WTC11 (cell line): ENCODE measurements around the gene C17orf50. TPM values are rescaled to one million over a fixed set of nuclear protein-coding genes. Genes with fewer than 3 reads are reported as not detected.

ENCODE experiments used
- ATAC-seq: fragments of 200-7000 bp; cut with Tn5 transposase; 2 replicates; pipeline ENCODE4 v1.10.0; 2021; ENCODE audit warnings: mild to moderate bottlenecking, moderate library complexity
- CTCF ChIA-PET: fragments of 300-600 bp; sonication (Branson Sonifier 250); formaldehyde crosslinking; loops from one replicate; lab custom pipeline; 2021; ENCODE audit warnings: antibody characterized with exemption; lab: Charles Lee
- POLR2A ChIA-PET: fragments of 350-600 bp; sonication (Branson Sonifier 250); formaldehyde crosslinking; loops from one replicate; lab custom pipeline; 2021; ENCODE audit warnings: antibody characterized with exemption; lab: Charles Lee
- DNase-seq: peaks from one replicate; pipeline ENCODE4 v3.0.0; 2021; ENCODE audit warnings: low spot score
- H3K27ac Mint-ChIP-seq: 2 replicates; pipeline ENCODE4 v1.8.0; 2021; ENCODE audit warnings: mixed read lengths
- H3K27me3 Mint-ChIP-seq: 2 replicates; pipeline ENCODE4 v1.8.0; 2021; ENCODE audit warnings: low read depth, mild to moderate bottlenecking, moderate library complexity, mixed read lengths
- H3K36me3 Mint-ChIP-seq: 2 replicates; pipeline ENCODE4 v1.8.0; 2021; ENCODE audit warnings: mixed read lengths
- H3K4me1 Mint-ChIP-seq: 2 replicates; pipeline ENCODE4 v1.8.0; 2022; ENCODE audit warnings: mixed read lengths
- H3K4me3 Mint-ChIP-seq: 2 replicates; pipeline ENCODE4 v1.8.0; 2021; ENCODE audit warnings: mild to moderate bottlenecking, moderate library complexity, mixed read lengths
- H3K9me3 Mint-ChIP-seq: 2 replicates; pipeline ENCODE4 v1.8.0; 2021; ENCODE audit warnings: mixed read lengths
- ATF1 ChIP-seq: sonication (generic); formaldehyde crosslinking; IDR thresholded peaks from 2 replicates; pipeline ENCODE4 v1.8.1; 2023; ENCODE audit warnings: mild to moderate bottlenecking, moderate library complexity, missing genetic modification reagents
- CBFB ChIP-seq: sonication (generic); formaldehyde crosslinking; IDR thresholded peaks from 2 replicates; pipeline ENCODE4 v1.8.1; 2022; ENCODE audit warnings: mild to moderate bottlenecking, low read depth, missing genetic modification reagents
- E2F1 ChIP-seq: sonication (generic); formaldehyde crosslinking; IDR thresholded peaks from 2 replicates; pipeline ENCODE4 v1.8.0; 2022; ENCODE audit warnings: mild to moderate bottlenecking, missing genetic modification reagents
- EMX1 ChIP-seq: fragments of 250-450 bp; sonication (Bioruptor Pico); IDR thresholded peaks from 2 replicates; pipeline ENCODE4 v1.8.0; 2021; ENCODE audit warnings: mild to moderate bottlenecking
- FOXK1 ChIP-seq: sonication (generic); formaldehyde crosslinking; IDR thresholded peaks from 2 replicates; pipeline ENCODE4 v1.8.0; 2022; ENCODE audit warnings: mild to moderate bottlenecking, moderate library complexity, missing genetic modification reagents
- FOXP1 ChIP-seq: sonication (generic); formaldehyde crosslinking; IDR thresholded peaks from 2 replicates; pipeline ENCODE4 v1.8.0; 2022; ENCODE audit warnings: missing genetic modification reagents, mild to moderate bottlenecking, moderate library complexity, borderline replicate concordance
- GABPB1 ChIP-seq: sonication (generic); formaldehyde crosslinking; IDR thresholded peaks from 2 replicates; pipeline ENCODE4 v1.8.1; 2023; ENCODE audit warnings: mild to moderate bottlenecking, missing genetic modification reagents
- HMGXB4 ChIP-seq: sonication (generic); formaldehyde crosslinking; IDR thresholded peaks from 2 replicates; pipeline ENCODE4 v1.8.1; 2023; ENCODE audit warnings: mild to moderate bottlenecking, moderate library complexity, missing genetic modification reagents
- JUN ChIP-seq: sonication (generic); formaldehyde crosslinking; IDR thresholded peaks from 2 replicates; pipeline ENCODE4 v1.8.0; 2023; ENCODE audit warnings: mild to moderate bottlenecking, missing genetic modification reagents
- KAT7 ChIP-seq: sonication (generic); formaldehyde crosslinking; IDR thresholded peaks from 2 replicates; pipeline ENCODE4 v1.8.1; 2023; ENCODE audit warnings: missing genetic modification reagents, mild to moderate bottlenecking, borderline replicate concordance
- MYBL2 ChIP-seq: sonication (generic); formaldehyde crosslinking; IDR thresholded peaks from 2 replicates; pipeline ENCODE4 v1.8.1; 2023; ENCODE audit warnings: mild to moderate bottlenecking, moderate library complexity, missing genetic modification reagents
- NFATC4 ChIP-seq: fragments of 250-450 bp; sonication (Bioruptor Pico); IDR thresholded peaks from 2 replicates; pipeline ENCODE4 v1.9.0; 2021; ENCODE audit warnings: mild to moderate bottlenecking
- NFE2L1 ChIP-seq: sonication (generic); formaldehyde crosslinking; IDR thresholded peaks from 2 replicates; pipeline ENCODE4 v1.8.1; 2023; ENCODE audit warnings: missing genetic modification reagents
- NFYB ChIP-seq: sonication (generic); formaldehyde crosslinking; conservative IDR thresholded peaks from 2 replicates; pipeline ENCODE4 v1.8.0; 2022; ENCODE audit warnings: low read depth, missing genetic modification reagents
- RORB ChIP-seq: fragments of 250-450 bp; sonication (Bioruptor Pico); IDR thresholded peaks from 2 replicates; pipeline ENCODE4 v1.9.0; 2021; ENCODE audit warnings: mild to moderate bottlenecking
- SP1 ChIP-seq: sonication (generic); formaldehyde crosslinking; conservative IDR thresholded peaks from 2 replicates; pipeline ENCODE4 v1.8.1; 2022; ENCODE audit warnings: missing genetic modification reagents
- ZBTB43 ChIP-seq: sonication (generic); formaldehyde crosslinking; IDR thresholded peaks from 2 replicates; pipeline ENCODE4 v1.8.1; 2023; ENCODE audit warnings: mild to moderate bottlenecking, missing genetic modification reagents
- ZNF219 ChIP-seq: sonication (generic); formaldehyde crosslinking; IDR thresholded peaks from 2 replicates; pipeline ENCODE4 v1.8.0; 2023; ENCODE audit warnings: missing genetic modification reagents, mild to moderate bottlenecking, borderline replicate concordance
- ZNF232 ChIP-seq: sonication (generic); formaldehyde crosslinking; IDR thresholded peaks from 2 replicates; pipeline ENCODE4 v1.8.0; 2022; ENCODE audit warnings: mild to moderate bottlenecking, missing genetic modification reagents
- ZNF317 ChIP-seq: sonication (generic); formaldehyde crosslinking; IDR thresholded peaks from 2 replicates; pipeline ENCODE4 v1.8.1; 2023; ENCODE audit warnings: low read depth, mild to moderate bottlenecking, moderate library complexity, missing genetic modification reagents, borderline replicate concordance
- total RNA-seq: library from RNA; stranded (reverse); gene quantifications from 3 replicates; pipeline ENCODE4 v1.2.3, GENCODE V29; 2021
- TF ChIP-seq, protein P1 (sequence below): sonication (generic); formaldehyde crosslinking; IDR thresholded peaks from 2 replicates; pipeline ENCODE4 v1.8.0; 2022; ENCODE audit warnings: mild to moderate bottlenecking, missing genetic modification reagents
- TF ChIP-seq, protein P2 (sequence below): sonication (generic); formaldehyde crosslinking; IDR thresholded peaks from 2 replicates; pipeline ENCODE4 v1.8.1; 2022; ENCODE audit warnings: low read depth, mild to moderate bottlenecking, moderate library complexity, missing genetic modification reagents, borderline replicate concordance
- TF ChIP-seq, protein P3 (sequence below): sonication (generic); formaldehyde crosslinking; IDR thresholded peaks from 2 replicates; pipeline ENCODE4 v1.8.0; 2023; ENCODE audit warnings: missing genetic modification reagents

C17orf50 gene
- total RNA-seq, 1 experiment from 2014 or later = 0.35 TPM

- Mint-ChIP-seq H3K4me1 (peaks cover 36% of the 10 kb centered on the region), H3K4me3 (peak overlapping the region; percentile 99), H3K27ac (peak overlapping the region; percentile 99), H3K9me3 (no peaks in the 10 kb centered on the region), H3K27me3 (no peaks in the 10 kb centered on the region), H3K36me3 (peaks cover 17% of the 10 kb centered on the region)
- POLR2A ChIA-PET = interaction anchor here (0.6 to 3.2 kb wide), 12 partner anchors 11 to 230 kb away, joined by 3 to 37 read pairs (median 4); partner anchors contain the start of genes C17orf50, MMP28 and PEX12
- CTCF ChIA-PET = interaction anchor here (0.6 to 3.4 kb wide), 24 partner anchors 9 to 726 kb away, joined by 3 to 161 read pairs (median 5); partner anchors contain the start of genes HEATR9, MMP28, MYO19 and PIGW
- ATAC-seq (no peak), DNase-seq (no peak)
- TF ChIP-seq CBFB (CRISPR knock-in tag) (no peak), EMX1 (0 out of 2 replicates have a peak, but pooled peaks have one; percentile 46), GABPB1 (peak; percentile 94)
Measured at GRCh38 chr17:35808240-35808961, 47.7 kb downstream of the C17orf50 start.

DNA sequence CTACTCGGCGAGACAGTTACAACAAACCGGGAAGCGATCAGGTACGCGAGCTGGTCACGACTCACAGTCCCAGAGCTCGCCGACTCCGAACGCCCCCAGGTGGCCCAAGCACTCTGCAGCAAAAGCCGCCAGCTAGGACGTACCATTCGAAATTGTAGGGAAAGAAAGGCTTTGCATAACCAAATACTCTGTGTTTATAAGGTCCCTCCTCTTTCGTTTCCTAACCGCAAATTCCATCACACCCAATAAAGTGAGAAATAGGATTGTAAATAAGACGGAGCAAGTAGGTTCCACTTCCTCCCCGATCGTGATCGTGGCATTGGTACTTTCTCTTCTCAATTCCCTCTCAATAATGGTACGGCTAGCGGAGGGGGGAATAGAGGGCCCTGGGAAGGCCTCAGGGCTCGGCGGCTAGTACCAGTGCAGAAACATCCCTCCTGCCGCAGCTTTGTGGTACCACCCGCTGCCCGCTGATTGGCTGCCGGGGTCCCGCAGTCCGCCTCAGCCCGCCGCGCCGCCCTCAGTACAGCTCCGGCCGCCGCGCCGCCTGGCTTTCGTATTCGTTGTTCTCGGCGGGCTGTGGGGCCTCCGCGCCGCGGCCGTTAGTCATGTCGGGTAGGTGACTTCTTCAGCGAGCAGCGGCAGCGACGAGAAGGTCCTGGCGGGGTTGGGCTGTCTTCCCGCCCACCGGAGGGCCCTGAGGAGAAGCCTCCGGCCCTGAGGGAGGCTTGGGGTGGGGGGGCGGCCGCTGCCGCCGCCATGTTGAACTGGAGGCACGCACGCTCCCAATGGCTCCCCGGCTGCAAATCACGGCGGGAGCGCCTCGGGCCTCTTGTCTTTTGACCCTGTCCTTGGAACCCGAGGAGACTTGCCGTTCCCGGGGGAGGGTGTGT, 48.5 kb downstream of the C17orf50 start, which contains the start of gene TAF15:
Gene TAF15, plus strand, starts transcription at position 523 of the 893 bp plus-strand sequence. Its CDS starts 86 bp downstream, at position 609.
- H3K27ac Mint-ChIP-seq = peak within 1 kb of the TSS; percentile 99
- peak; percentile 90 for ATAC-seq
- peak within 1 kb of the TSS; percentile 99 for H3K4me3 Mint-ChIP-seq
- DNase-seq = peak; percentile 97
- peaks cover 22% of the 10 kb centered on the region for H3K36me3 Mint-ChIP-seq
- no peaks in the 10 kb centered on the region for H3K27me3 Mint-ChIP-seq
- ChIA-PET POLR2A (interaction anchor here (0.6 to 3.2 kb wide), 13 partner anchors 10 to 231 kb away, joined by 3 to 37 read pairs (median 4); partner anchors contain the start of genes C17orf50, MMP28 and PEX12), CTCF (interaction anchor here (0.6 to 3.4 kb wide), 26 partner anchors 8 to 725 kb away, joined by 3 to 161 read pairs (median 5); partner anchors contain the start of genes HEATR9, MMP28, MYO19 and PIGW)
- peaks cover 36% of the 10 kb centered on the region for H3K4me1 Mint-ChIP-seq
- H3K9me3 Mint-ChIP-seq = no peaks in the 10 kb centered on the region
- no peak for TF ChIP-seq RORB (CRISPR knock-in tag)
- TF ChIP-seq, protein P1, sequence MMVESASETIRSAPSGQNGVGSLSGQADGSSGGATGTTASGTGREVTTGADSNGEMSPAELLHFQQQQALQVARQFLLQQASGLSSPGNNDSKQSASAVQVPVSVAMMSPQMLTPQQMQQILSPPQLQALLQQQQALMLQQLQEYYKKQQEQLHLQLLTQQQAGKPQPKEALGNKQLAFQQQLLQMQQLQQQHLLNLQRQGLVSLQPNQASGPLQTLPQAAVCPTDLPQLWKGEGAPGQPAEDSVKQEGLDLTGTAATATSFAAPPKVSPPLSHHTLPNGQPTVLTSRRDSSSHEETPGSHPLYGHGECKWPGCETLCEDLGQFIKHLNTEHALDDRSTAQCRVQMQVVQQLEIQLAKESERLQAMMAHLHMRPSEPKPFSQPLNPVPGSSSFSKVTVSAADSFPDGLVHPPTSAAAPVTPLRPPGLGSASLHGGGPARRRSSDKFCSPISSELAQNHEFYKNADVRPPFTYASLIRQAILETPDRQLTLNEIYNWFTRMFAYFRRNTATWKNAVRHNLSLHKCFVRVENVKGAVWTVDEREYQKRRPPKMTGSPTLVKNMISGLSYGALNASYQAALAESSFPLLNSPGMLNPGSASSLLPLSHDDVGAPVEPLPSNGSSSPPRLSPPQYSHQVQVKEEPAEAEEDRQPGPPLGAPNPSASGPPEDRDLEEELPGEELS (CRISPR knock-in tag) = peak; percentile 76; the same call in 1 of the 2 replicates
- TF ChIP-seq ATF1 (CRISPR knock-in tag) = 0 out of 2 replicates have a peak, but pooled peaks have one; percentile 34
- TF ChIP-seq NFE2L1 (CRISPR knock-in tag) = peak; percentile 87; the same call in 1 of the 2 replicates
- peak; percentile 66; the same call in 1 of the 2 replicates for TF ChIP-seq SP1 (CRISPR knock-in tag)
- peak; percentile 83; the same call in 1 of the 2 replicates for TF ChIP-seq MYBL2 (CRISPR knock-in tag)
- TF ChIP-seq, protein P2, sequence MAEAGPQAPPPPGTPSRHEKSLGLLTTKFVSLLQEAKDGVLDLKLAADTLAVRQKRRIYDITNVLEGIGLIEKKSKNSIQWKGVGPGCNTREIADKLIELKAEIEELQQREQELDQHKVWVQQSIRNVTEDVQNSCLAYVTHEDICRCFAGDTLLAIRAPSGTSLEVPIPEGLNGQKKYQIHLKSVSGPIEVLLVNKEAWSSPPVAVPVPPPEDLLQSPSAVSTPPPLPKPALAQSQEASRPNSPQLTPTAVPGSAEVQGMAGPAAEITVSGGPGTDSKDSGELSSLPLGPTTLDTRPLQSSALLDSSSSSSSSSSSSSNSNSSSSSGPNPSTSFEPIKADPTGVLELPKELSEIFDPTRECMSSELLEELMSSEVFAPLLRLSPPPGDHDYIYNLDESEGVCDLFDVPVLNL = peak; percentile 74; the same call in 1 of the 2 replicates
- TF ChIP-seq ZNF232 (CRISPR knock-in tag) = 0 out of 2 replicates have a peak, but pooled peaks have one; percentile 44
- peak; percentile 80 for TF ChIP-seq NFYB (CRISPR knock-in tag)
- TF ChIP-seq ZBTB43 (CRISPR knock-in tag) = peak; percentile 83; the same call in 1 of the 2 replicates
- TF ChIP-seq FOXK1 (CRISPR knock-in tag) = peak; percentile 49; the same call in 1 of the 2 replicates
- no peak; the same call in 1 of the 2 replicates for TF ChIP-seq NFATC4 (CRISPR knock-in tag)
- TF ChIP-seq ZNF317 (CRISPR knock-in tag) = 0 out of 2 replicates have a peak, but pooled peaks have one; percentile 43
- TF ChIP-seq ZNF219 (CRISPR knock-in tag) = peak; percentile 37; the same call in 1 of the 2 replicates
- no peak for TF ChIP-seq KAT7 (CRISPR knock-in tag)
- TF ChIP-seq GABPB1 = no peak; the same call in none of the 2 replicates
- TF ChIP-seq E2F1 (CRISPR knock-in tag) = 0 out of 2 replicates have a peak, but pooled peaks have one; percentile 61
- TF ChIP-seq, protein P3, sequence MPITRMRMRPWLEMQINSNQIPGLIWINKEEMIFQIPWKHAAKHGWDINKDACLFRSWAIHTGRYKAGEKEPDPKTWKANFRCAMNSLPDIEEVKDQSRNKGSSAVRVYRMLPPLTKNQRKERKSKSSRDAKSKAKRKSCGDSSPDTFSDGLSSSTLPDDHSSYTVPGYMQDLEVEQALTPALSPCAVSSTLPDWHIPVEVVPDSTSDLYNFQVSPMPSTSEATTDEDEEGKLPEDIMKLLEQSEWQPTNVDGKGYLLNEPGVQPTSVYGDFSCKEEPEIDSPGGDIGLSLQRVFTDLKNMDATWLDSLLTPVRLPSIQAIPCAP = peak; percentile 21; the same call in 1 of the 2 replicates
- TF ChIP-seq JUN (CRISPR knock-in tag) = no peak
- peak; percentile 91 for TF ChIP-seq FOXP1 (CRISPR knock-in tag)
- peak; percentile 85; the same call in 1 of the 2 replicates for TF ChIP-seq HMGXB4
